GM12878 (cell line): Measurements from ENCODE around the gene ACTL8. TPM values are rescaled to one million over a fixed set of nuclear protein-coding genes. Genes with fewer than 3 reads are reported as not detected.

Source experiments
- ATAC-seq: fragments of 200-7000 bp; cut with Tn5 transposase; 3 replicates; pipeline ENCODE4 v1.9.1; 2020; ENCODE audit warnings: mild to moderate bottlenecking, moderate library complexity
- BruUV-seq: library from RNA; stranded (reverse); fragments of 400-500 nt; replicated peaks from 2 replicates; lab custom pipeline; 2021; lab: Mats Ljungman, UMichigan
- CTCF ChIA-PET: fragments of 300-600 bp; sonication (Branson Sonifier 250); formaldehyde crosslinking; extraction: SDS; loops from one replicate; lab custom pipeline; 2021; ENCODE audit warnings: inconsistent platforms; lab: Yijun Ruan, JAX
- POLR2A ChIA-PET: fragments of 350-600 bp; formaldehyde crosslinking; extraction: SDS; loops from one replicate; lab custom pipeline; 2021; ENCODE audit warnings: inconsistent platforms; lab: Charles Lee
- RAD21 ChIA-PET: fragments of 300-600 bp; sonication (Branson Sonifier 250); formaldehyde crosslinking; loops from one replicate; lab custom pipeline; 2023; ENCODE audit warnings: antibody characterized with exemption; ENCODE audit not compliant: unreplicated experiment; lab: Charles Lee
- SMC1A ChIA-PET: fragments of 300-600 bp; sonication (Branson Sonifier 250); formaldehyde crosslinking; loops from one replicate; lab custom pipeline; 2023; ENCODE audit not compliant: unreplicated experiment, uncharacterized antibody; lab: Charles Lee
- DNase-seq: peaks from one replicate; pipeline ENCODE4 v3.0.0-alpha.2; 2011; ENCODE audit warnings: low read depth, low spot score
- FAIRE-seq: peaks from 3 replicates; lab custom pipeline; 2011; peaks lifted over from hg19 to GRCh38; lab: Jason Lieb, UNC
- H2AFZ ChIP-seq: 2 replicates; pipeline ENCODE4 v1.6.0; 2011; ENCODE audit warnings: low read depth, low read length, control low read depth; ENCODE audit not compliant: control insufficient read depth
- H3K27ac ChIP-seq: 2 replicates; pipeline ENCODE4 v1.5.1; 2011; ENCODE audit warnings: control low read depth; ENCODE audit not compliant: control insufficient read depth, insufficient read depth
- H3K27me3 ChIP-seq, 2 experiments: replicated peaks in 1 of 2; 2 replicates each; pipeline versions ENCODE4 v1.6.0 to v1.6.1; 2011; ENCODE audit warnings: low read length in 1 of 2; ENCODE audit not compliant: control insufficient read depth in 2 of 2, insufficient read depth in 2 of 2
- H3K36me3 ChIP-seq, 2 experiments: 2 replicates each; pipeline ENCODE4 v1.5.1; 2011; ENCODE audit warnings: low read length in 1 of 2; ENCODE audit not compliant: control insufficient read depth in 2 of 2, insufficient read depth in 2 of 2
- H3K4me1 ChIP-seq: 2 replicates; pipeline ENCODE4 v1.6.1; 2011; ENCODE audit warnings: mild to moderate bottlenecking, low read length, moderate library complexity, mixed read lengths; ENCODE audit not compliant: control insufficient read depth, insufficient read depth
- H3K4me2 ChIP-seq: 2 replicates; pipeline ENCODE4 v1.6.0; 2011; ENCODE audit warnings: control low read depth; ENCODE audit not compliant: control insufficient read depth, insufficient read depth
- H3K4me3 ChIP-seq: fragments of 200-600 bp; sonication (generic); 2 replicates; pipeline ENCODE4 v1.5.1; 2016
- H3K79me2 ChIP-seq: 2 replicates; pipeline ENCODE4 v1.6.0; 2011; ENCODE audit warnings: low read length; ENCODE audit not compliant: control insufficient read depth, insufficient read depth
- H3K9ac ChIP-seq: 2 replicates; pipeline ENCODE4 v1.8.0; 2011; ENCODE audit warnings: low read length, control low read depth, mixed read lengths; ENCODE audit not compliant: control insufficient read depth, insufficient read depth
- H3K9me3 ChIP-seq: replicated peaks from 3 replicates; pipeline ENCODE4 v1.5.1; 2011; ENCODE audit warnings: mild to moderate bottlenecking, low read length; ENCODE audit not compliant: control insufficient read depth, insufficient read depth
- H4K20me1 ChIP-seq: 2 replicates; pipeline ENCODE4 v1.6.0; 2011; ENCODE audit not compliant: control insufficient read depth, insufficient read depth
- KLF5 ChIP-seq: fragments of 450-650 bp; IDR thresholded peaks from 2 replicates; pipeline ENCODE4 v1.6.1; 2014; ENCODE audit warnings: mild to moderate bottlenecking; ENCODE audit not compliant: partially characterized antibody
- MYC ChIP-seq: IDR thresholded peaks from 2 replicates; pipeline ENCODE4 v1.6.1; 2011; ENCODE audit warnings: mild to moderate bottlenecking, low read length, moderate library complexity, inconsistent platforms; ENCODE audit not compliant: insufficient read depth, insufficient replicate concordance, insufficient read length, severe bottlenecking
- SMARCA5 ChIP-seq: fragments of 450-650 bp; IDR thresholded peaks from 2 replicates; pipeline ENCODE4 v1.6.1; 2017; ENCODE audit warnings: mild to moderate bottlenecking
- ZBTB11 ChIP-seq: fragments of 450-650 bp; formaldehyde crosslinking; IDR thresholded peaks from 2 replicates; pipeline ENCODE4 v1.5.0; 2022; ENCODE audit warnings: mild to moderate bottlenecking, missing genetic modification characterization
- WGBS: methylation state at CpG from one replicate; pipeline ENCODE4 v1.1.6; 2016; ENCODE audit warnings: low lambda C conversion rate; ENCODE audit not compliant: insufficient replicate concordance, insufficient coverage; ENCODE audit errors: missing lambda C conversion rate; 5-methylcytosine and 5-hydroxymethylcytosine counted together
- in situ Hi-C: fragments of 300-500 bp; cut with MboI; formaldehyde crosslinking; loops from 9 replicates; pipeline ENCODE4 v1.14.3; 2018; ENCODE audit warnings: mixed read lengths
- intact Hi-C: fragments of 100-400 bp; cut with micrococcal nuclease; formaldehyde crosslinking; loops from one replicate; pipeline ENCODE4 v1.14.2; 2022; ENCODE audit not compliant: unreplicated experiment
- polyA plus RNA-seq, 11 experiments: library from polyadenylated mRNA; depleted of rRNA in 4 of 11; unstranded in 6 of 11; stranded (reverse) in 5 of 11; fragments of >200 nt; fragmentation: Nextera tagmentation in 4 of 11; fragmentation: Illumina TruSeq in 1 of 11; extraction: Ambion mirVana in 4 of 11; extraction: Trizol in 1 of 11; gene quantifications; 1 replicate in 1 of 11; 2 replicates in 10 of 11; pipeline versions ENCODE4 v1.2.1 to v1.2.3, GENCODE V29; 2011 to 2016; ENCODE audit warnings: inconsistent platforms in 2 of 11, missing spikeins in 2 of 11, low read depth in 1 of 11
- total RNA-seq, 4 experiments: library from RNA; depleted of rRNA in 3 of 4; stranded (reverse); fragments of >200 nt in 3 of 4; fragmentation: Illumina TruSeq in 1 of 4; extraction: Trizol in 1 of 4; gene quantifications; 2 replicates each; pipeline versions ENCODE4 v1.2.1 to v1.2.3, GENCODE V29; 2013 to 2021

The ACTL8 gene
- total and polyA plus RNA-seq, 10 of the 15 experiments (the other 5 are each of a cell fraction or from before 2014, with no cell fraction given), result 0.05 to 0.27 TPM; not detected in 8

GRCh38 chr1:17822741-17823426 is 67.8 kb downstream of the ACTL8 start:
- in situ Hi-C loops, result no loop called here

More at GRCh38 chr1:17822741-17823426, 67.8 kb downstream of the ACTL8 start:
- ATAC-seq, result no peak
- BruUV-seq, result no TSS peak
- no peak overlapping the region for H3K4me3 ChIP-seq
- WGBS, result 40% methylated on average over 22 of the region's 22 CpGs
- H3K4me1 ChIP-seq, result no peaks in the 10 kb centered on the region
- H3K79me2 ChIP-seq, result no peaks in the 10 kb centered on the region
- SMC1A ChIA-PET, result no interaction called here
- TF ChIP-seq SMARCA5, result no peak
- no peak for TF ChIP-seq ZBTB11 (CRISPR knock-in tag)
- TF ChIP-seq MYC, result no peak
- no peak for TF ChIP-seq KLF5
- intact Hi-C loops, result no loop called here
- no peak for FAIRE-seq
- H3K9me3 ChIP-seq, result no peaks in the 10 kb centered on the region
- no peaks in the 10 kb centered on the region for H3K36me3 ChIP-seq
- H3K27ac ChIP-seq, result no peak overlapping the region
- POLR2A ChIA-PET, result no interaction called here
- H3K4me2 ChIP-seq, result no peak overlapping the region
- H3K9ac ChIP-seq, result no peak overlapping the region
- no peaks in the 10 kb centered on the region for H4K20me1 ChIP-seq
- no peak overlapping the region for H2AFZ ChIP-seq
- RAD21 ChIA-PET, result interaction anchor here (1.0 kb wide), 1 partner anchor 162 kb away, joined by 3 read pairs; no protein-coding TSS in a partner anchor
- CTCF ChIA-PET, result interaction anchor here (0.8 to 1.1 kb wide), 2 partner anchors 161 to 162 kb away, joined by 3 read pairs; no protein-coding TSS in a partner anchor
- no peak for DNase-seq
- no peaks in the 10 kb centered on the region; a peak in 2 of 4 replicates for H3K27me3 ChIP-seq
